GM12878 (cell line): ENCODE results near the gene ROR2. TPM values are rescaled to one million over a fixed set of nuclear protein-coding genes. Genes with fewer than 3 reads are reported as not detected.

Experiments
- ATAC-seq: fragments of 200-7000 bp; cut with Tn5 transposase; 3 replicates; pipeline ENCODE4 v1.9.1; 2020; ENCODE audit warnings: mild to moderate bottlenecking, moderate library complexity
- BruUV-seq: library from RNA; stranded (reverse); fragments of 400-500 nt; replicated peaks from 2 replicates; lab custom pipeline; 2021; lab: Mats Ljungman, UMichigan
- CTCF ChIA-PET: fragments of 300-600 bp; sonication (Branson Sonifier 250); formaldehyde crosslinking; extraction: SDS; loops from one replicate; lab custom pipeline; 2021; ENCODE audit warnings: inconsistent platforms; lab: Yijun Ruan, JAX
- POLR2A ChIA-PET: fragments of 350-600 bp; formaldehyde crosslinking; extraction: SDS; loops from one replicate; lab custom pipeline; 2021; ENCODE audit warnings: inconsistent platforms; lab: Charles Lee
- RAD21 ChIA-PET: fragments of 300-600 bp; sonication (Branson Sonifier 250); formaldehyde crosslinking; loops from one replicate; lab custom pipeline; 2023; ENCODE audit warnings: antibody characterized with exemption; ENCODE audit not compliant: unreplicated experiment; lab: Charles Lee
- SMC1A ChIA-PET: fragments of 300-600 bp; sonication (Branson Sonifier 250); formaldehyde crosslinking; loops from one replicate; lab custom pipeline; 2023; ENCODE audit not compliant: unreplicated experiment, uncharacterized antibody; lab: Charles Lee
- DNase-seq: peaks from one replicate; pipeline ENCODE4 v3.0.0-alpha.2; 2011; ENCODE audit warnings: low read depth, low spot score
- FAIRE-seq: peaks from 3 replicates; lab custom pipeline; 2011; peaks lifted over from hg19 to GRCh38; lab: Jason Lieb, UNC
- H2AFZ ChIP-seq: 2 replicates; pipeline ENCODE4 v1.6.0; 2011; ENCODE audit warnings: low read depth, low read length, control low read depth; ENCODE audit not compliant: control insufficient read depth
- H3K27ac ChIP-seq: 2 replicates; pipeline ENCODE4 v1.5.1; 2011; ENCODE audit warnings: control low read depth; ENCODE audit not compliant: control insufficient read depth, insufficient read depth
- H3K27me3 ChIP-seq, 2 experiments: replicated peaks in 1 of 2; 2 replicates each; pipeline versions ENCODE4 v1.6.0 to v1.6.1; 2011; ENCODE audit warnings: low read length in 1 of 2; ENCODE audit not compliant: control insufficient read depth in 2 of 2, insufficient read depth in 2 of 2
- H3K36me3 ChIP-seq, 2 experiments: 2 replicates each; pipeline ENCODE4 v1.5.1; 2011; ENCODE audit warnings: low read length in 1 of 2; ENCODE audit not compliant: control insufficient read depth in 2 of 2, insufficient read depth in 2 of 2
- H3K4me1 ChIP-seq: 2 replicates; pipeline ENCODE4 v1.6.1; 2011; ENCODE audit warnings: mild to moderate bottlenecking, low read length, moderate library complexity, mixed read lengths; ENCODE audit not compliant: control insufficient read depth, insufficient read depth
- H3K4me2 ChIP-seq: 2 replicates; pipeline ENCODE4 v1.6.0; 2011; ENCODE audit warnings: control low read depth; ENCODE audit not compliant: control insufficient read depth, insufficient read depth
- H3K4me3 ChIP-seq: fragments of 200-600 bp; sonication (generic); 2 replicates; pipeline ENCODE4 v1.5.1; 2016
- H3K79me2 ChIP-seq: 2 replicates; pipeline ENCODE4 v1.6.0; 2011; ENCODE audit warnings: low read length; ENCODE audit not compliant: control insufficient read depth, insufficient read depth
- H3K9ac ChIP-seq: 2 replicates; pipeline ENCODE4 v1.8.0; 2011; ENCODE audit warnings: low read length, control low read depth, mixed read lengths; ENCODE audit not compliant: control insufficient read depth, insufficient read depth
- H3K9me3 ChIP-seq: replicated peaks from 3 replicates; pipeline ENCODE4 v1.5.1; 2011; ENCODE audit warnings: mild to moderate bottlenecking, low read length; ENCODE audit not compliant: control insufficient read depth, insufficient read depth
- H4K20me1 ChIP-seq: 2 replicates; pipeline ENCODE4 v1.6.0; 2011; ENCODE audit not compliant: control insufficient read depth, insufficient read depth
- FOXK2 ChIP-seq: fragments of 450-650 bp; IDR thresholded peaks from 2 replicates; pipeline ENCODE4 v1.6.1; 2017; ENCODE audit warnings: mild to moderate bottlenecking, moderate library complexity
- NBN ChIP-seq: fragments of 450-650 bp; IDR thresholded peaks from 2 replicates; pipeline ENCODE4 v1.6.1; 2016
- SMC3 ChIP-seq: IDR thresholded peaks from 2 replicates; pipeline ENCODE4 v1.6.1; 2011; ENCODE audit warnings: low read length, improper control_type of control experiment, borderline replicate concordance
- WGBS: methylation state at CpG from one replicate; pipeline ENCODE4 v1.1.6; 2016; ENCODE audit warnings: low lambda C conversion rate; ENCODE audit not compliant: insufficient replicate concordance, insufficient coverage; ENCODE audit errors: missing lambda C conversion rate; 5-methylcytosine and 5-hydroxymethylcytosine counted together
- in situ Hi-C: fragments of 300-500 bp; cut with MboI; formaldehyde crosslinking; loops from 9 replicates; pipeline ENCODE4 v1.14.3; 2018; ENCODE audit warnings: mixed read lengths
- intact Hi-C: fragments of 100-400 bp; cut with micrococcal nuclease; formaldehyde crosslinking; loops from one replicate; pipeline ENCODE4 v1.14.2; 2022; ENCODE audit not compliant: unreplicated experiment
- polyA plus RNA-seq, 11 experiments: library from polyadenylated mRNA; depleted of rRNA in 4 of 11; unstranded in 6 of 11; stranded (reverse) in 5 of 11; fragments of >200 nt; fragmentation: Nextera tagmentation in 4 of 11; fragmentation: Illumina TruSeq in 1 of 11; extraction: Ambion mirVana in 4 of 11; extraction: Trizol in 1 of 11; gene quantifications; 1 replicate in 1 of 11; 2 replicates in 10 of 11; pipeline versions ENCODE4 v1.2.1 to v1.2.3, GENCODE V29; 2011 to 2016; ENCODE audit warnings: inconsistent platforms in 2 of 11, missing spikeins in 2 of 11, low read depth in 1 of 11
- total RNA-seq, 4 experiments: library from RNA; depleted of rRNA in 3 of 4; stranded (reverse); fragments of >200 nt in 3 of 4; fragmentation: Illumina TruSeq in 1 of 4; extraction: Trizol in 1 of 4; gene quantifications; 2 replicates each; pipeline versions ENCODE4 v1.2.1 to v1.2.3, GENCODE V29; 2013 to 2021

Gene ROR2
- total and polyA plus RNA-seq, 10 of the 15 experiments (the other 5 are each of a cell fraction or from before 2014, with no cell fraction given): 0.03 to 0.05 TPM; not detected in 8

DNA sequence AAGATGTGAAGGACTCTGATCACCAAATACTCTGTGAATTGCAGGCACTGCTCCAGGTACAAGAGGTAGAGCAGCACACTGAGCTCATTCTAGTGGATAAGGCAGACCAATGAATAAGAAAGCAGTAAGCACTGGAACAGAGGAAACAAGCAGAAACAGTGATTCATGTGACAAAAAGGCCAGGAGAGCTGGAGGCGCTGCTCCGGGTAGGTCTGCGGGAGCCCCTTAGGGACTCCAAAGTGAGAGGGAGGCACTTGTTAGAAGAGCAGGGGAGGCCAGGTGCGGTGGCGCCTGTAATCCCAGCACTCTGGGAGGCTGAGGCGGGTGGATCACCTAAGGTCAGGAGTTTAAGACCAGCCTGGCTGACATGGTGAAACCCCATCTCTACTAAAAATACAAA, 294.8 kb downstream of the ROR2 start:
- 82% methylated on average over 6 of the region's 6 CpGs for WGBS
- BruUV-seq: no TSS peak
- no peak overlapping the region for H2AFZ ChIP-seq
- H3K36me3 ChIP-seq: no peaks in the 10 kb centered on the region
- ChIA-PET CTCF (no interaction called here), RAD21 (no interaction called here), POLR2A (no interaction called here), SMC1A (no interaction called here)
- H3K27me3 ChIP-seq: peaks cover 2 to 4% of the 10 kb centered on the region in 2 experiments; a peak in 3 of 4 replicates
- no peak overlapping the region for H3K27ac ChIP-seq
- H3K4me2 ChIP-seq: no peak overlapping the region
- H3K4me3 ChIP-seq: no peak overlapping the region
- no peaks in the 10 kb centered on the region for H3K79me2 ChIP-seq
- no peaks in the 10 kb centered on the region for H3K4me1 ChIP-seq
- TF ChIP-seq FOXK2: no peak
- H4K20me1 ChIP-seq: no peaks in the 10 kb centered on the region
- intact Hi-C loops (no loop called here), in situ Hi-C loops (no loop called here)
- H3K9me3 ChIP-seq: no peaks in the 10 kb centered on the region
- no peak for FAIRE-seq
- no peak for DNase-seq
- ATAC-seq: no peak
- H3K9ac ChIP-seq: no peak overlapping the region

DNA sequence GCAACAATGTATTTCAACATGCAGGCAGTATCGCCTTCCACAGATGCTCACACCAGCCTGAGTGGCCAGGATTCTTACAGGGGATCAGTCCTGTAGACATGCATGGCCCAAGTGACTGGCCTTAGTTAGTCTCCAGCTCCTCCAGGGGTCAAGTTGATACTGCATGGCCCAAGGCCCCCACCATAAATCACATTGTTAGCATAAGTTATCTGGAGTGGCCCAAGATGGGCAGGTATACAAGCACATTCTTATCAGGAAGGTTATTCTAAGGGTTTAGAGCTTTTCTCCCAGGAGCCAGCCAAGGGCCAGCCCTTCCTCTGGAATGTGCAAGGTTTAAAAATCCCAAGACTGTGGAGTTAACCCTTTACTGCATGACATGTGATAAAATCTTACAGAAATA, 295.5 kb downstream of the ROR2 start:
- Histone ChIP-seq H3K27me3 (peaks cover 2 to 4% of the 10 kb centered on the region in 2 experiments; a peak in 3 of 4 replicates), H3K79me2 (no peaks in the 10 kb centered on the region), H3K36me3 (no peaks in the 10 kb centered on the region), H4K20me1 (no peaks in the 10 kb centered on the region), H3K4me3 (no peak overlapping the region), H3K4me1 (no peaks in the 10 kb centered on the region), H3K4me2 (no peak overlapping the region), H3K9me3 (no peaks in the 10 kb centered on the region), H3K9ac (no peak overlapping the region), H3K27ac (no peak overlapping the region), H2AFZ (no peak overlapping the region)
- DNase-seq: no peak
- no TSS peak for BruUV-seq
- intact Hi-C loops: no loop called here
- no peak for ATAC-seq
- CTCF ChIA-PET: no interaction called here
- FAIRE-seq: no peak
- TF ChIP-seq SMC3: no peak
- TF ChIP-seq NBN: no peak
- RAD21 ChIA-PET: no interaction called here
- SMC1A ChIA-PET: interaction anchor here (0.8 kb wide), 1 partner anchor 663 kb away, joined by 3 read pairs; no protein-coding TSS in a partner anchor
- POLR2A ChIA-PET: no interaction called here
- 95% methylated on average over 1 of the region's 1 CpG for WGBS
- in situ Hi-C loops: no loop called here
